Fibroblast of skin of left biceps (primary cell): ENCODE results near the gene EFCAB12.
"Not testable (repeated sequence)": the region's sequence is repeated elsewhere in the genome, so short reads cannot be mapped to it uniquely, and the experiment has no call there.

Experiments
- DNase-seq, 2 experiments: peaks; one replicate each; pipeline ENCODE4 v3.0.0-alpha.2; 2013; ENCODE audit warnings: low read depth in 2 of 2

EFCAB12 gene

GRCh38 chr3:129393760-129394564 is 34.5 kb downstream of the EFCAB12 start:
- not testable (repeated sequence) for DNase-seq

- no peak for DNase-seq
Measured at GRCh38 chr3:129393271-129393670, 35.2 kb downstream of the EFCAB12 start.

GRCh38 chr3:129392106-129392887 is 36.1 kb downstream of the EFCAB12 start:
- DNase-seq: not testable (repeated sequence)

- not testable (repeated sequence) for DNase-seq
Measured at GRCh38 chr3:129391583-129391982, 36.9 kb downstream of the EFCAB12 start.

GRCh38 chr3:129389572-129389937 is 38.9 kb downstream of the EFCAB12 start:
- no peak for DNase-seq

GRCh38 chr3:129388791-129389571 is 39.5 kb downstream of the EFCAB12 start:
- peak in 1 of 2 experiments; percentile 18 for DNase-seq

GRCh38 chr3:129387487-129387886 is 40.9 kb downstream of the EFCAB12 start:
- DNase-seq: no peak

GRCh38 chr3:129386984-129387383 is 41.5 kb downstream of the EFCAB12 start:
- no peak for DNase-seq

- not testable (repeated sequence) for DNase-seq
Measured at GRCh38 chr3:129385507-129385906, 42.9 kb downstream of the EFCAB12 start.

- no peak for DNase-seq
Measured at GRCh38 chr3:129384594-129385323, 43.7 kb downstream of the EFCAB12 start.

GRCh38 chr3:129384103-129384502 is 44.3 kb downstream of the EFCAB12 start:
- not testable (repeated sequence) for DNase-seq

- DNase-seq: peak in 1 of 2 experiments; percentile 9
Measured at GRCh38 chr3:129383292-129383860, 45.1 kb downstream of the EFCAB12 start.

- DNase-seq: no peak
Measured at GRCh38 chr3:129382366-129382765, 46.1 kb downstream of the EFCAB12 start.

- DNase-seq: no peak
Measured at GRCh38 chr3:129379582-129380358, 48.7 kb downstream of the EFCAB12 start.

GRCh38 chr3:129378949-129379348 is 49.5 kb downstream of the EFCAB12 start:
- no peak for DNase-seq

- DNase-seq: no peak
Measured at GRCh38 chr3:129377615-129378014, 50.8 kb downstream of the EFCAB12 start.

- no peak for DNase-seq
Measured at GRCh38 chr3:129375099-129375498, 53.3 kb downstream of the EFCAB12 start.

- DNase-seq: no peak
Measured at GRCh38 chr3:129371041-129371826, 57.2 kb downstream of the EFCAB12 start.

GRCh38 chr3:129370248-129370964 is 58.0 kb downstream of the EFCAB12 start:
- DNase-seq: no peak
